Measurements from ENCODE around the gene PPP6R1.

Gene PPP6R1

GRCh38 chr19:55239004-55239403, 19.8 kb downstream of the PPP6R1 start:
- no peak for TF ChIP-seq CTCF (IDR thresholded peaks at IDR 0.05; ENCODE audit: control insufficient read depth, insufficient read depth, low read depth, low read length, missing control alignments)
- no peak for DNase-seq (ENCODE audit: low read depth)
- no peak overlapping the region for H3K4me3 ChIP-seq (ENCODE audit: control insufficient read depth, low read depth, low read length)

- no peak overlapping the region for H3K4me3 ChIP-seq (ENCODE audit: control insufficient read depth, low read depth, low read length)
- DNase-seq (ENCODE audit: low read depth): no peak
- no peak for TF ChIP-seq CTCF (IDR thresholded peaks at IDR 0.05; ENCODE audit: control insufficient read depth, insufficient read depth, low read depth, low read length, missing control alignments)
Measured at GRCh38 chr19:55238030-55238429, 20.8 kb downstream of the PPP6R1 start.

- no peak for DNase-seq (ENCODE audit: low read depth)
- no peak overlapping the region for H3K4me3 ChIP-seq (ENCODE audit: control insufficient read depth, low read depth, low read length)
- TF ChIP-seq CTCF (IDR thresholded peaks at IDR 0.05; ENCODE audit: control insufficient read depth, insufficient read depth, low read depth, low read length, missing control alignments): no peak
Measured at GRCh38 chr19:55232986-55233385, 25.8 kb downstream of the PPP6R1 start.

GRCh38 chr19:55232286-55232602, 26.6 kb downstream of the PPP6R1 start:
- no peak overlapping the region for H3K4me3 ChIP-seq (ENCODE audit: control insufficient read depth, low read depth, low read length)
- no peak for DNase-seq (ENCODE audit: low read depth)
- TF ChIP-seq CTCF (IDR thresholded peaks at IDR 0.05; ENCODE audit: control insufficient read depth, insufficient read depth, low read depth, low read length, missing control alignments): no peak

- no peak for DNase-seq (ENCODE audit: low read depth)
- no peak overlapping the region for H3K4me3 ChIP-seq (ENCODE audit: control insufficient read depth, low read depth, low read length)
- no peak for TF ChIP-seq CTCF (IDR thresholded peaks at IDR 0.05; ENCODE audit: control insufficient read depth, insufficient read depth, low read depth, low read length, missing control alignments)
Measured at GRCh38 chr19:55231391-55232285, 27.2 kb downstream of the PPP6R1 start.

- no peak overlapping the region for H3K4me3 ChIP-seq (ENCODE audit: control insufficient read depth, low read depth, low read length)
- DNase-seq (ENCODE audit: low read depth): no peak
- no peak for TF ChIP-seq CTCF (IDR thresholded peaks at IDR 0.05; ENCODE audit: control insufficient read depth, insufficient read depth, low read depth, low read length, missing control alignments)
Measured at GRCh38 chr19:55230780-55231179, 28.0 kb downstream of the PPP6R1 start.

All from AG09309 (cell line).